ENCODE results near the gene PIGU.
A peak's percentile ranks its signal among the peaks of the same experiment; 100 is the strongest.
"Not testable (repeated sequence)": the region's sequence is repeated elsewhere in the genome, so short reads cannot be mapped to it uniquely, and the experiment has no call there.

Gene PIGU

GRCh38 chr20:34532756-34533155 is 144.1 kb downstream of the PIGU start:
- DNase-seq (ENCODE audit: low spot score) = no peak

- DNase-seq (ENCODE audit: low spot score) = no peak
These were observed 144.6 kb downstream of the PIGU start for GRCh38 chr20:34532320-34532719.

GRCh38 chr20:34531608-34532265 is 145.2 kb downstream of the PIGU start:
- DNase-seq (ENCODE audit: low spot score) = no peak

GRCh38 chr20:34530342-34530741 is 146.6 kb downstream of the PIGU start:
- DNase-seq (ENCODE audit: low spot score) = no peak

GRCh38 chr20:34529742-34530141 is 147.2 kb downstream of the PIGU start:
- DNase-seq (ENCODE audit: low spot score) = no peak

GRCh38 chr20:34528921-34529297 is 148.0 kb downstream of the PIGU start:
- no peak for DNase-seq (ENCODE audit: low spot score)

GRCh38 chr20:34527016-34527415 is 149.9 kb downstream of the PIGU start:
- no peak for DNase-seq (ENCODE audit: low spot score)

- no peak for DNase-seq (ENCODE audit: low spot score)
These were observed 150.4 kb downstream of the PIGU start for GRCh38 chr20:34526466-34526865.

GRCh38 chr20:34525709-34526416 is 151.0 kb downstream of the PIGU start:
- DNase-seq (ENCODE audit: low spot score) = no peak

GRCh38 chr20:34525342-34525708 is 151.6 kb downstream of the PIGU start:
- DNase-seq (ENCODE audit: low spot score) = no peak

GRCh38 chr20:34524426-34524825 is 152.5 kb downstream of the PIGU start:
- no peak for DNase-seq (ENCODE audit: low spot score)

GRCh38 chr20:34522969-34523871 is 153.7 kb downstream of the PIGU start:
- DNase-seq (ENCODE audit: low spot score) = peak; percentile 48

- not testable (repeated sequence) for DNase-seq (ENCODE audit: low spot score)
These were observed 157.1 kb downstream of the PIGU start for GRCh38 chr20:34519841-34520240.

- DNase-seq (ENCODE audit: low spot score) = not testable (repeated sequence)
These were observed 158.0 kb downstream of the PIGU start for GRCh38 chr20:34518863-34519262.

GRCh38 chr20:34517114-34517505 is 159.8 kb downstream of the PIGU start:
- DNase-seq (ENCODE audit: low spot score) = no peak

- peak; percentile 95 for DNase-seq (ENCODE audit: low spot score)
These were observed 160.4 kb downstream of the PIGU start, which contains the start of gene DYNLRB1 for GRCh38 chr20:34516247-34517113. Gene DYNLRB1, plus strand, starts transcription at chr20:34516422. Its CDS starts 37 bp downstream, at chr20:34516459.

- DNase-seq (ENCODE audit: low spot score) = peak; percentile 40
These were observed 161.2 kb downstream of the PIGU start for GRCh38 chr20:34515484-34516246.

GRCh38 chr20:34514897-34515483 is 161.9 kb downstream of the PIGU start:
- DNase-seq (ENCODE audit: low spot score) = no peak

- DNase-seq (ENCODE audit: low spot score) = not testable (repeated sequence)
These were observed 162.9 kb downstream of the PIGU start for GRCh38 chr20:34514034-34514433.

- DNase-seq (ENCODE audit: low spot score) = peak; percentile 43
These were observed 163.9 kb downstream of the PIGU start for GRCh38 chr20:34512955-34513419.
